PC-3 (cell line): ENCODE results near the gene FILIP1L. TPM values are rescaled to one million over a fixed set of nuclear protein-coding genes. Genes with fewer than 3 reads are reported as not detected.

Experiments used
- ATAC-seq: fragments of 200-7000 bp; cut with Tn5 transposase; 2 replicates; pipeline ENCODE4 v1.9.1; 2020; ENCODE audit warnings: mild to moderate bottlenecking, moderate library complexity
- BruUV-seq: library from RNA; stranded (reverse); fragments of 400-500 nt; replicated peaks from 2 replicates; lab custom pipeline; 2021; lab: Mats Ljungman, UMichigan
- CTCF ChIA-PET: fragments of 300-600 bp; sonication (Branson Sonifier 250); formaldehyde crosslinking; loops from one replicate; lab custom pipeline; 2022; ENCODE audit warnings: antibody characterized with exemption; lab: Charles Lee
- POLR2A ChIA-PET: fragments of 300-600 bp; sonication (Branson Sonifier 250); formaldehyde crosslinking; loops from one replicate; lab custom pipeline; 2022; ENCODE audit warnings: antibody characterized with exemption; ENCODE audit not compliant: unreplicated experiment; lab: Charles Lee
- DNase-seq: peaks from one replicate; pipeline ENCODE4 v3.0.0-alpha.2; 2015
- H2AFZ ChIP-seq: fragments of 300-600 bp; sonication (generic); 2 replicates; pipeline ENCODE4 v1.6.0; 2016; ENCODE audit warnings: antibody characterized with exemption, low read length
- H3F3A ChIP-seq: fragments of 300-600 bp; sonication (generic); one replicate; pipeline ENCODE4 v1.6.0; 2017; ENCODE audit warnings: antibody characterized with exemption, low read length, control low read depth, mild to moderate bottlenecking; ENCODE audit not compliant: unreplicated experiment
- H3K27ac ChIP-seq: fragments of 300-600 bp; sonication (generic); 2 replicates; pipeline ENCODE4 v1.5.1; 2016; ENCODE audit warnings: mild to moderate bottlenecking, low read length
- H3K27me3 ChIP-seq: fragments of 300-600 bp; sonication (generic); 2 replicates; pipeline ENCODE4 v1.6.1; 2016; ENCODE audit warnings: low read length, mixed read lengths
- H3K36me3 ChIP-seq: fragments of 300-600 bp; sonication (generic); 2 replicates; pipeline ENCODE4 v1.6.1; 2016; ENCODE audit warnings: low read depth, mixed run types, low read length, mixed read lengths
- H3K4me1 ChIP-seq: fragments of 300-600 bp; sonication (generic); 2 replicates; pipeline ENCODE4 v1.5.1; 2016; ENCODE audit warnings: low read length; ENCODE audit not compliant: insufficient read depth
- H3K4me2 ChIP-seq: fragments of 300-600 bp; sonication (generic); 2 replicates; pipeline ENCODE4 v1.6.0; 2016; ENCODE audit warnings: low read length
- H3K4me3 ChIP-seq: fragments of 300-600 bp; sonication (generic); 2 replicates; pipeline ENCODE4 v1.5.1; 2016; ENCODE audit warnings: mild to moderate bottlenecking, low read length, mixed read lengths
- H3K79me2 ChIP-seq: fragments of 300-600 bp; sonication (generic); 2 replicates; pipeline ENCODE4 v1.6.1; 2017; ENCODE audit warnings: low read length, mixed read lengths
- H3K9ac ChIP-seq: fragments of 300-600 bp; sonication (generic); 2 replicates; pipeline ENCODE4 v1.6.0; 2016; ENCODE audit warnings: mild to moderate bottlenecking, low read length
- H3K9me2 ChIP-seq: fragments of 300-600 bp; sonication (generic); replicated peaks from 2 replicates; pipeline ENCODE4 v1.6.1; 2016; ENCODE audit warnings: mixed run types, low read length, mixed read lengths
- H3K9me3 ChIP-seq: fragments of 300-600 bp; sonication (generic); 2 replicates; pipeline ENCODE4 v1.6.1; 2016; ENCODE audit warnings: low read length, mixed read lengths
- H4K20me1 ChIP-seq: fragments of 300-600 bp; sonication (generic); 2 replicates; pipeline ENCODE4 v1.6.1; 2016; ENCODE audit warnings: low read length, mixed read lengths
- EZH2 ChIP-seq: fragments of 300-600 bp; sonication (generic); IDR thresholded peaks from one replicate; pipeline ENCODE4 v1.6.1; 2017; ENCODE audit warnings: antibody characterized with exemption, mild to moderate bottlenecking, low read length; ENCODE audit not compliant: unreplicated experiment
- EZH2phosphoT487 ChIP-seq: fragments of 300-600 bp; sonication (generic); IDR thresholded peaks from 2 replicates; pipeline ENCODE4 v1.6.1; 2018; ENCODE audit warnings: mild to moderate bottlenecking, antibody characterized with exemption, low read length, borderline replicate concordance
- intact Hi-C: fragments of 100-400 bp; cut with micrococcal nuclease; formaldehyde crosslinking; loops from 2 replicates; pipeline ENCODE4 v1.9.0; 2023
- total RNA-seq: library from RNA; depleted of rRNA; stranded (reverse); fragments of >200 nt; gene quantifications from 2 replicates; pipeline ENCODE4 v1.2.3, GENCODE V29; 2014
- TF ChIP-seq, protein P1 (sequence below): fragments of 300-600 bp; sonication (generic); conservative IDR thresholded peaks from 2 replicates; pipeline ENCODE4 v1.5.1; 2017; ENCODE audit warnings: antibody characterized with exemption, low read depth, mild to moderate bottlenecking, low read length

FILIP1L gene
- total RNA-seq, 1 experiment from 2014 or later: not detected

DNA sequence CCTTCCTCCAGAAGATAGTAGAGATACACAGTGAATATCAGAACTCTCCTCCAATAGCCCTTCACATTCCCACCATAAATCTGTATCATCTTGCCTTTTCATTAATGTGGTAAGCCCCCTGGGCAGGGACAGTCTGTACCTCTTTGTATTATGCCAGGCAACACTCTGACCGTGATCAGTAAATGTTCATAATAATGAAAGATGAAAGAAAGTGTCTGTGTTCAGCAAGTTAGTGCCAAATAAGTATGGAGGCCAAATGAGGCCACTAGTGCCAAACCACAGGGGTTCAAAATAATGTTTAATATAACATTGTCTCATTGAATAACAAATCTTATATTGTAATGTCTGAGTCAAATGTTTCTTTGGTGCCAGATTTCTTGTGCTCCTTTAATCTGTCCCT, 192.3 kb downstream of the FILIP1L start:
- no peak for ATAC-seq

DNA sequence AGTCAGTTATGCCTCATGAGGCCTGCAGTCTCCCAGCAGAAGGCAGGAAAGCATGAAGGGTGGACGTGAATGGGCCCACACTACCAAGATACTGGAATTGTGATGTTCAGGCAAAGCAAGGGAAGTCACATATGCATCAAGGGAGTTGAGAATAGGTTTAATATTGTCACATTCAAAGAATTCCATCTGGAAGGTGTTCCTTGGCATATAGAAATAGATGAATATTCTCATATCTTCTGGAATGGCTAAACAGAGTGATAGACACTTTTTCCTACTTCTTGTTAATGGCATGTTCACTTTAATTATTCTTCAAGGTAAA, 193.0 kb downstream of the FILIP1L start:
- CTCF ChIA-PET: no interaction called here
- no peaks in the 10 kb centered on the region for H3K9me2 ChIP-seq
- no peaks in the 10 kb centered on the region for H3K9me3 ChIP-seq
- BruUV-seq: no TSS peak
- H3K79me2 ChIP-seq: peaks cover 10% of the 10 kb centered on the region; the same call in 1 of the 2 replicates
- H2AFZ ChIP-seq: no peak overlapping the region
- ATAC-seq (no peak), DNase-seq (no peak)
- intact Hi-C loops: no loop called here
- no peak overlapping the region for H3K4me2 ChIP-seq
- peaks cover 32% of the 10 kb centered on the region for H3K4me1 ChIP-seq
- H3K9ac ChIP-seq: no peak overlapping the region
- H4K20me1 ChIP-seq: no peaks in the 10 kb centered on the region
- H3K27me3 ChIP-seq: no peaks in the 10 kb centered on the region
- H3K27ac ChIP-seq: no peak overlapping the region
- no peak overlapping the region for H3K4me3 ChIP-seq
- TF ChIP-seq EZH2 (no peak), EZH2phosphoT487 (no peak)
- TF ChIP-seq, protein P1, sequence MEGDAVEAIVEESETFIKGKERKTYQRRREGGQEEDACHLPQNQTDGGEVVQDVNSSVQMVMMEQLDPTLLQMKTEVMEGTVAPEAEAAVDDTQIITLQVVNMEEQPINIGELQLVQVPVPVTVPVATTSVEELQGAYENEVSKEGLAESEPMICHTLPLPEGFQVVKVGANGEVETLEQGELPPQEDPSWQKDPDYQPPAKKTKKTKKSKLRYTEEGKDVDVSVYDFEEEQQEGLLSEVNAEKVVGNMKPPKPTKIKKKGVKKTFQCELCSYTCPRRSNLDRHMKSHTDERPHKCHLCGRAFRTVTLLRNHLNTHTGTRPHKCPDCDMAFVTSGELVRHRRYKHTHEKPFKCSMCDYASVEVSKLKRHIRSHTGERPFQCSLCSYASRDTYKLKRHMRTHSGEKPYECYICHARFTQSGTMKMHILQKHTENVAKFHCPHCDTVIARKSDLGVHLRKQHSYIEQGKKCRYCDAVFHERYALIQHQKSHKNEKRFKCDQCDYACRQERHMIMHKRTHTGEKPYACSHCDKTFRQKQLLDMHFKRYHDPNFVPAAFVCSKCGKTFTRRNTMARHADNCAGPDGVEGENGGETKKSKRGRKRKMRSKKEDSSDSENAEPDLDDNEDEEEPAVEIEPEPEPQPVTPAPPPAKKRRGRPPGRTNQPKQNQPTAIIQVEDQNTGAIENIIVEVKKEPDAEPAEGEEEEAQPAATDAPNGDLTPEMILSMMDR: no peak
- POLR2A ChIA-PET: no interaction called here
- H3F3A ChIP-seq: peaks cover 3% of the 10 kb centered on the region
- H3K36me3 ChIP-seq: no peaks in the 10 kb centered on the region

More for the DNA sequence above, 192.3 kb downstream of the FILIP1L start:
- H3K27me3 ChIP-seq: no peaks in the 10 kb centered on the region
- H4K20me1 ChIP-seq: no peaks in the 10 kb centered on the region
- no peak overlapping the region for H2AFZ ChIP-seq
- H3K27ac ChIP-seq: no peak overlapping the region
- H3K9me3 ChIP-seq: no peaks in the 10 kb centered on the region
- no peak overlapping the region for H3K4me2 ChIP-seq
- H3K4me3 ChIP-seq: no peak overlapping the region
- no peaks in the 10 kb centered on the region for H3K36me3 ChIP-seq
- no peak for DNase-seq
- H3K4me1 ChIP-seq: peaks cover 37% of the 10 kb centered on the region
- ChIA-PET CTCF (no interaction called here), POLR2A (no interaction called here)
- peaks cover 4% of the 10 kb centered on the region for H3F3A ChIP-seq
- no peaks in the 10 kb centered on the region for H3K9me2 ChIP-seq
- no peak overlapping the region for H3K9ac ChIP-seq
- TF ChIP-seq, protein P1: no peak
- TF ChIP-seq EZH2phosphoT487 (no peak), EZH2 (no peak)
- no TSS peak for BruUV-seq
- peaks cover 16% of the 10 kb centered on the region; the same call in 1 of the 2 replicates for H3K79me2 ChIP-seq
- intact Hi-C loops: no loop called here

DNA sequence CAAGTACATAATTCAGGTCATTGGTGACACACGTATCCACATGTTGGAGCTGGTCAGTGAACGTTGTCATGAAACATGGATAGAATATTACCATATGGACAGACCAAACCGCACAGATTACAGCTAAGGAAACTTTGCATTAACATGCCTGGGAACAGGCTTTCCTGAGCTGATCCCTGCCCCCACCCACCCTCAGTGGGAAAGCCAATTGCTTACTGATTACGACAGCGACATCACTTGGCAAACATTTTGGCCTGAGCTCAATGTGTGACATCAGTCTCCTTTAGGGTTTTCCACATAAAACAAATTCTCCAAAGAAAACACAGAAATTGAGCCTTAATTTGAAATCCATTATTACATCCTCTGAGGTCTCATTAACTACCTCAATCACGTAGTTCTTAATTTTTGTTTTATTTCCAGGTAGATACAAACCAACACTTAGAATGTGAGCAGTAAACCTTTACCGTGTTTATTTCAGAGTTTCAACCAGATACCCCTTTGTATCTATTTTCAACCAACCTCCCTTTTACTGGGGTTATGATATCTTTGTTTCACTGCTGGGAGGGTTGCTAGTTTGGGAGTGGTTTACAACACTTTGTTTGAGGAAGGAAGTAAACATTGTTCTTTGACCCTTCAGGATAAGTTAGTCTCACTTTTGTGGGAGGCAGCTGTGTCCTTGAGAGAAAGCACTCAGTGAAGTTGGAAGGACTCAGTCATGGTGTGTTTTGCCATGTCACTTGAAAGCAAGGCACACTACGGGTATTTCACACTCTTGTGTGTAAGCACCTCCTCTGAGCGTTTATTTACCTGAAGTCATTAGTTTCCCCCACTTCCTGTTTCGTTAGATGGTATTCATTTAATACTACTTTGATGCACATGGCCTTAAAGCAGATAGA, 193.6 kb downstream of the FILIP1L start:
- Histone ChIP-seq H3F3A (no peaks in the 10 kb centered on the region), H3K4me3 (no peak overlapping the region), H3K36me3 (no peaks in the 10 kb centered on the region), H3K9ac (no peak overlapping the region), H3K27ac (no peak overlapping the region), H3K4me2 (no peak overlapping the region), H3K27me3 (no peaks in the 10 kb centered on the region), H3K9me2 (no peaks in the 10 kb centered on the region), H4K20me1 (no peaks in the 10 kb centered on the region), H3K9me3 (no peaks in the 10 kb centered on the region), H3K79me2 (peaks cover 9% of the 10 kb centered on the region; the same call in 1 of the 2 replicates), H3K4me1 (peaks cover 26% of the 10 kb centered on the region), H2AFZ (no peak overlapping the region)
- no peak for ATAC-seq
- BruUV-seq: no TSS peak
- DNase-seq: peak; percentile 45
- POLR2A ChIA-PET: no interaction called here
- TF ChIP-seq EZH2 (no peak), EZH2phosphoT487 (no peak)
- TF ChIP-seq, protein P1: no peak
- intact Hi-C loops: no loop called here
- CTCF ChIA-PET: no interaction called here
